ENCODE data around the gene GCSH. TPM values are rescaled to one million over a fixed set of nuclear protein-coding genes. Genes with fewer than 3 reads are reported as not detected.

GCSH gene
- total and polyA plus RNA-seq, 10 of the 15 experiments (the other 5 are each of a cell fraction or from before 2014, with no cell fraction given) = 14.7 to 108 (median 39.3) TPM

GRCh38 chr16:81121474-81121990 lies 25.3 kb upstream of the GCSH start:
- no peak overlapping the region for H2AFZ ChIP-seq (ENCODE audit: control insufficient read depth, low read depth, low read length)
- intact Hi-C loops (cut with micrococcal nuclease; ENCODE audit: unreplicated experiment) (no loop called here), in situ Hi-C loops (cut with MboI) (no loop called here)
- H3K27me3 ChIP-seq (replicated peaks in 1 of 2; ENCODE audit: control insufficient read depth in 2 of 2, insufficient read depth in 2 of 2, low read length in 1 of 2) = no peaks in the 10 kb centered on the region; a peak in 2 of 4 replicates
- H4K20me1 ChIP-seq (ENCODE audit: control insufficient read depth, insufficient read depth) = no peaks in the 10 kb centered on the region
- ATAC-seq (no peak), DNase-seq (ENCODE audit: low read depth, low spot score) (no peak), FAIRE-seq (no peak)
- POLR2A ChIA-PET = no interaction called here
- SMC1A ChIA-PET (ENCODE audit: uncharacterized antibody, unreplicated experiment) = no interaction called here
- CTCF ChIA-PET = no interaction called here
- TF ChIP-seq BHLHE40 (IDR thresholded peaks at IDR 0.05; ENCODE audit: borderline replicate concordance in 1 of 2, low read depth in 2 of 2, low read length in 1 of 2) (no peak), CHD4 (IDR thresholded peaks at IDR 0.05) (no peak), POU2F2 (IDR thresholded peaks at IDR 0.05; ENCODE audit: borderline replicate concordance, low read depth, low read length) (no peak), MYB (IDR thresholded peaks at IDR 0.05; ENCODE audit: borderline replicate concordance, low read depth, low read length) (no peak), TCF7 (IDR thresholded peaks at IDR 0.05; ENCODE audit: borderline replicate concordance) (no peak), TARDBP (IDR thresholded peaks at IDR 0.05; ENCODE audit: borderline replicate concordance) (no peak), RAD21 (IDR thresholded peaks at IDR 0.05; ENCODE audit: insufficient read depth, low read depth, low read length) (no peak), TAF1 (IDR thresholded peaks at IDR 0.05; ENCODE audit: borderline replicate concordance, low read depth, low read length) (no peak), POLR2AphosphoS2 (IDR thresholded peaks at IDR 0.05; ENCODE audit: low read depth, low read length) (no peak), PAX5 (IDR thresholded peaks at IDR 0.05; ENCODE audit: borderline replicate concordance, low read depth, low read length) (no peak), ATF2 (IDR thresholded peaks at IDR 0.05; ENCODE audit: low read length) (no peak)
- H3K79me2 ChIP-seq (ENCODE audit: control insufficient read depth, insufficient read depth, low read length) = no peaks in the 10 kb centered on the region
- H3K9ac ChIP-seq (ENCODE audit: control insufficient read depth, insufficient read depth, low read length) = no peak overlapping the region
- H3K27ac ChIP-seq (ENCODE audit: control insufficient read depth, insufficient read depth) = no peak overlapping the region
- H3K4me1 ChIP-seq (ENCODE audit: control insufficient read depth, insufficient read depth, low read length) = no peaks in the 10 kb centered on the region
- no peak overlapping the region for H3K4me2 ChIP-seq (ENCODE audit: control insufficient read depth, insufficient read depth)
- H3K36me3 ChIP-seq (ENCODE audit: control insufficient read depth in 2 of 2, insufficient read depth in 2 of 2, low read length in 1 of 2) = no peaks in the 10 kb centered on the region
- WGBS (ENCODE audit: insufficient coverage, insufficient replicate concordance, low lambda C conversion rate, missing lambda C conversion rate) = 65% methylated on average over 16 of the region's 16 CpGs
- H3K4me3 ChIP-seq = no peak overlapping the region
- RAD21 ChIA-PET (ENCODE audit: unreplicated experiment) = no interaction called here
- no TSS peak for BruUV-seq (replicated peaks)
- H3K9me3 ChIP-seq (replicated peaks; ENCODE audit: control insufficient read depth, insufficient read depth, low read length) = no peaks in the 10 kb centered on the region
